Cerebellar nuclear complex (tissue), 1 donor: ENCODE measurements around the gene ATG9B.
"Not testable (repeated sequence)": the region's sequence is repeated elsewhere in the genome, so short reads cannot be mapped to it uniquely, and the experiment has no call there.

Experiments
- DNase-seq, 2 experiments: peaks; one replicate each; lab custom pipeline; 2025; lab: John Stamatoyannopoulos, UW

ATG9B gene

DNA sequence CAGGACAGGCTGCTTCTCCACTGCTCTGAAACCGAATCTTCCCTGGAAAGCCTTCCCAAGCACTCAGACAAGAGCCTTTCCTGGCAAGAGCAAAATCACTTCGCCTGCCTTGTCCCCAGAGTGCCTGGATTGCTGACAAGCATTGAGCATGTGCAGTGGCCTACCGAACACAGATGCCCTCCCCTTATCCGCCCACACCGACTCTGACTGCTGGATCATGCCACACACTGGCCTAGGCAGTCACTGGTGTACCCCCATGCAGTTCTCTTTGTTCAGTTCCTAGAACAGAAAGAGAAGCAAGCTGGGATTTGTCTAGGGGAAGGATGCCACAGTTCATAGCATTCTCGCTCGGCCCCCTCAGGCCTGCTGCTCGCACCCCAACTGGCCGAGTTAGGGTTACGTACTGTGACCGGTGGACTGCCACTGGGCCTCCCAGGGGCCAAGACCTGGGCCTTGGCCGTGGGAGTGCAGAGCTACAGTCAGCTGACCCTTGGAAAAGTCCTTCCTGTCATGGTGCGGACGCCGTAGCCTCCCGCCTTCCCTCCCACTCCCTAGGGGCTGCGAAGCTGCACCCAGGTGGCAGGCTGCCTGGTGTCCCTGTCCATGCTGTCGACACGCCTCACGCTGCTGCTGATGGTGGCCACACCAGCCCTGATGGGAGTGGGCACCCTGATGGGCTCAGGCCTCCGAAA lies 10.9 kb upstream of the ATG9B start:
- DNase-seq = no peak

DNA sequence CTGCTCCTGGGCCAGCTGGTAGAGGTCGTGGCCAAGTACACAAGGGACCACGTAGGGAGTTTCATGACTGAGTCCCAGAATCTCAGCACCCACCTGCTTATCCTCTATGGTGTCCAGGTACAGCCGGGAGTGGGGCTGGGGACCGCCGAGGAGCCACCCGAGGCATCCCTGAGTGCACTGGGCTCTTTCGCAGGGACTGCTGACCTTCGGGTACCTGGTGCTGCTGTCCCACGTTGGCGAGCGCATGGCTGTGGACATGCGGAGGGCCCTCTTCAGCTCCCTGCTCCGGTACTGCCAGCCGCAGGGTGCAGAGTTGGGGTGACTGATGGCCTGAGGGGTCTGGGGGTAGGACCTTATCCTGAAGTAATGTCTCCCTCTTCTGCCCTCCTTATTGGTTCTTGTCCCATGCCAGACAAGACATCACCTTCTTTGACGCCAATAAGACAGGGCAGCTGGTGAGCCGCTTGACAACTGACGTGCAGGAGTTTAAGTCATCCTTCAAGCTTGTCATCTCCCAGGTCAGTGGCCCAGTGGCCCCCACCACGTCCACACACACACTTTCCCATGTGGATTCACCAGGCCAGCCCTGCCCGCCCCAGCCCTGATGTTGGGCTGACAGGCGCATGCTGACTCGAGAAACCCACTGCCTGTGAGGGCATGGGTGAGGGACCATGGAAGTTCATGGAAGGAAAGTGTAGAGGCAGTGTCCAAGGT lies 10.2 kb upstream of the ATG9B start:
- DNase-seq = no peak

DNA sequence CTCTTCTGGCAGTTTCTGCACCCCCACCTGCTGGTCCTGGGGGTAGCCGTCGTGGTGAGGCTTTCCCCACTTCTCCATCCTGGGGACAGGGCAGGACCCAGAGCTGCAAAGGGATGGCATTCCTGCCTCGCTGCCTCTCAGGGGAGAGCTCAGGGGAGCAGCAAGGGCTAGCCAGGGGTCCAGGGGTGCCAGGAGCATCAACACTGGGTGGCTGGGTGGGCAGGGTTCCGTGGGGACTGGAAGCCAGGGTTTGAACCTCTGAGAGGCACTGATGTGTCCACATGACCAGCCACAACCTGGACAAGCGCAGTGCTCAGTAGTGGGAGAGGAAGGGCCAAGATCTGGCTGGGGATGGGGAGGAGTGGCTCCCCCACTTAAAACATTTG lies 9.6 kb upstream of the ATG9B start:
- DNase-seq = no peak

DNA sequence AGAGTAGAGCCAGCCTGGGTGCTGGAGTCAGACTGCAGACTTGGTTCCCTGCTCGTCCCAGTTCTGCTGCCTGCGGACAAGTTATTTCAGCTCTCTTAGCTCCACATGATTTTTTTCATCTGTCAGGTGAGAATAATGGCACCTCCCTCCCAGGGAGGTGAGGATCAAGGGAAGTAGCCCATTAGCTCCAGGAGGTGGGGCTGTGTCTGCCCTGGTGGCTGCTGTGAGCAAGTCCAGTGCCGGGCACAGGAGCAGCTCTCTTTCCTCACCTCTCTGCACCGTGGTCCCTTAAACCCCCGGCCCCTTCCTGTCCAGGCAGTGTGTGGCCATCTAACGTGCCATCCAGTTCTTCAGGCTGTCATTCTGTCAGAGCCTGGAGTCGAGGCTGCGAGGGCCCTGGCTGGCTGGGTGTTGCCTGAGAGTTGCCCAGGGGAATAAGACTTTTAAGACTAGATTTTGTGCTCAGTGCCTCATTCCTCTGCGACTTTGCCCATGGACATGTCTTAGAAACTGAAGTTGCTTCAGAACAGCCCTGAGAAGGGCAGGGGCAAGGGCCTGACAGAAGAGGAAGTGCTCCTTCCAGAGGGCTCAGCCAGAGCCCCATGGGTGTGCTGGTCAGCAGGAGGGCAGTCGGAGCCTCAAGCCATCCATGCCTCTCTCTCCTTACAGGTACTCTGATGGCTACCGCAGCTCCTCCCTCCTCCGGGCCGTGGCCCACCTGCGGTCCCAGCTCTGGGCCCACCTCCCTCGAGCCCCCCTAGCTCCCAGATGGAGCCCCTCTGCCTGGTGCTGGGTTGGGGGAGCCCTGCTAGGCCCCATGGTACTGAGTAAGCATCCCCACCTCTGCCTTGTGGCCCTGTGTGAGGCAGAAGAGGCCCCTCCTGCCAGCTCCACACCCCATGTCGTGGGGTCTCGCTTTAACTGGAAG lies 8.9 kb upstream of the ATG9B start:
- no peak for DNase-seq

DNA sequence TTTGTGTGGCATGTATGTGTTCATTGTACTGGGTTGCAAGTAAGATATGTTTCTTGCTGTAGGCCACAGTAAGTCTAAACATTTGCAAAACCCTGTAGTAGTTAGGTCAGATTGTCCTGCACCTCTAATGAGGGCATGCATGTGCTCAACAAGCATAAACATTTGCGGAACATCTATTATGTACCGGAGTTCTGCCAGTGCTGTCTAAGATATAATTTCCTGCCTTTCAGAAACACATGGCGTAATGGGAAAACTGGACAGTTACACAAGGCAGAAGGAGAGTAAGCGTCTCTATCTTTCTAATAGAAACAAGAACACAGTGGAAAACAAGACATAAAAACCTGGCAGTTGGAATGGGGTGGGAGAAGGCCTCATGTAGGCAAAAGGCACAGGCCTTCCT lies 6.7 kb upstream of the ATG9B start:
- no peak for DNase-seq

DNA sequence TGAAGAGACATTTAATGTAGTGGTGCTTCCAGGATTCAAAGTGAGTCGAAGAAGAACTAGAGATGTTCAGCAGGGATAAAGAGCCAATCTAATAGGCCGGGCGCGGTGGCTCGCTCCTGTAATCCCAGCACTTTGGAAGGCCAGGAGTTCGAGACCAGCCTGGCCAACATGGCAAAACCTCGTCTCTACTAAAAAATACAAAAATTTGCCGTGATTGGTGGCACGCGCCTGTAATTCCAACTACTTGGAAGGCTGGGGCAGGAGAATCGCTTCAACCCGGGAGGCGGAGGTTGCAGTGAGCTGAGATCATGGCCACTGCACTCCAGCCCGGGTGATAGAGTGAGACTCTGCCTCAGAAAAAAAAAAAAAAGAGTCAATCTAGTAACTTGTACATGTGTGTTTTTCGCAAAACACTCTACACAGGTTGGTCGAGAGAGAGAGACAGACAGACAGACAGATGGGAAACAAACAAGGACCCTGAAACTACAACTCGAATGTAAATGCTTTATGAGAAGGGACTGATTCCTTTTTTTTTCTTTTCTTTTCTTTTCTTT lies 4.7 kb upstream of the ATG9B start:
- DNase-seq = no peak

DNA sequence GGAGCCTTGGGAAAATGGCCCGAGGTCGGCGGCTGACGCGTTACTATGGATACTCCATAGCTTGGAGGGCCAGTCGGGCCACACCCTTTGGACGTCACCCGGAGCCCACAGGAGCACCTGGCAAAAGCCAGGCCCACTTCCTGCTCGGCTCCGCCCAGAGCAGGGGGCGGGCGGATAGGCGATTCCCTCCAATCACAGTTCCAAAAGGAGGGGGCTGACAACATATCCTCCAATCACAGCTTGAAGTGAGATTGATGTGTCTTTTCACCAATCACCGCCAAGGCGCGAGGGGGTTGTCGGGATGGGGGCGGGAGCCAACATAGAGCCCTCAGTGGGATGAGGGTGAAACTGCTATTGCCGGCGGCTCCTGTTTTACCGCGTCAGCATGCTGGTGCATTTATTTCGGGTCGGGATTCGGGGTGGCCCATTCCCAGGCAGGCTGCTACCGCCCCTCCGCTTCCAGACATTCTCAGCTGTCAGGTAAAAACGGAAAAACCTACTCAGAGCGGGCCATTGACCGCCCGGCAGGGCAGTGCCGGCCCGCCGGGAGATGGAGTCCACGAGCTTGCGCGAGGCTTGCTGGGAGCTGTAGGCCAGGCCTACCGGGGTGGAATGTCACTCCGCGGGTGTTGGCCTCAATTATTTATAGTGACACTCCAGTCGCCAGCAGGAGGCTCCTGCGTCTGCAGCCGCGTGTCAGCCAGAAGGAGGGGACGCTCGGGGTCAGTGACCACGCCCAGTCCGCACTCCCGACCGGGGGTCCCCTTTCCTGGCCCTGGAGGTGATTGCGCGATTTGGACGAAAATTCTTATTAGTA lies 4.0 kb upstream of the ATG9B start, which contains the start of gene ABCB8:
Gene ABCB8 (plus strand): TSS at position 320 of the 817 bp plus-strand sequence. CDS start 66 bp downstream, at position 386.
- DNase-seq = peak; percentile 97

DNA sequence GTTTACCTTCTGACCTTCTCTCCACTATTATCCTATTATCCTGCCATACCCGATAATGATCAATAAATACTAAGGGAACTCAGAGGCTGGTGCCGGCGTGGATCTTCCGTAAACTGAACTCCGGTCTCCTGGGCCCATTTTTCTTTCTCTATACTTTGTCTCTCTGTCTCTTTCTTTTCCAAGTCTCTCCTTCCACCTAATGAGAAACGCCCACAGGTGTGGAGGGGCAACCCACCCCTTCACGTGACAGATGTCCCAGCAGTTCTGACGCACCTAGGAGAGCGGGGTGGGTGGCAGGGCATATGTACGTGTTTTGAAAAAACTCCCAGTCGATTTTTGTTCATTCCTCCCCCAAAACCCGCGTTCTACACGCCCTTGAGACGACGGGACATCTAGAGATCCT lies 3.4 kb upstream of the ATG9B start:
- not testable (repeated sequence) for DNase-seq

DNA sequence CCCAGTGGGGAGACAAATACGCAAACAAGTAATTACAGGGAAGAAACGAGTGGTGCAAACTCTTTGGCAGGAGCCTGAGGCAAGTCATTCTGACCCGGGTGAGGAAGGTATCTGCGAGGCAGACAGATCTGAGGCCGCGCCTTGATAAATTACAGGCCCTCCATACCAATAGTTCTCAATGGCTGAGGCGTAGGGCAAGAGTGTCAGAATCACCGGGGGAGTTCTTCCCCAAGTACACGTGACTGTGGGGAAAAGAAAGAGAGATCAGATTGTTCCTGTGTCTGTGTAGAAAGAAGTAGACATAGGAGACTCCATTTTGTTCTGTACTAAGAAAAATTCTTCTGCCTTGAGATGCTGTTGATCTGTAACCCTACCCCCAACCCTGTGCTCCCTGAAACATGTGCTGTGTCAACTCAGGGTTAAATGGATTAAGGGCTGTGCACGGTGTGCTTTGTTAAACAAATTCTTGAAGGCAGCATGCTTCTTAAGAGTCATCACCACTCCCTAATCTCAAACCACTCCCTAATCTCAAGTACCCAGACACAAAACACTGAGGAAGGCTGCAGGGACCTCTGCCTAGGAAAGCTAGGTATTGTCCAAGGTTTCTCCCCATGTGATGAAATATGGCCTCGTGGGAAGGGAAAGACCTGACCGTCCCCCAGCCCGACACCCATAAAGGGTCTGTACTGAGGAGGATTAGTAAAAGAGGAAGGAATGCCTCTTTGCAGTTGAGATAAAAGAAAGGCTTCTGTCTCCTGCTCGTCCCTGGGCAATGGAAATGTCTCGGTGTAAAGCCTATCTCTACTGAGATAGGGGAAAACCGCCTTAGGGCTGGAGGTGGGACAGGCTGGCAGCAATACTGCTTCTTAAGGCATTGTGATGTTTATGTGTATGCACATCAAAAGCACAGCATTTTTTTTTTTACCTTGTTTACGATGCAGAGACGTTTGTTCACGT lies 2.8 kb upstream of the ATG9B start:
- not testable (repeated sequence) for DNase-seq

DNA sequence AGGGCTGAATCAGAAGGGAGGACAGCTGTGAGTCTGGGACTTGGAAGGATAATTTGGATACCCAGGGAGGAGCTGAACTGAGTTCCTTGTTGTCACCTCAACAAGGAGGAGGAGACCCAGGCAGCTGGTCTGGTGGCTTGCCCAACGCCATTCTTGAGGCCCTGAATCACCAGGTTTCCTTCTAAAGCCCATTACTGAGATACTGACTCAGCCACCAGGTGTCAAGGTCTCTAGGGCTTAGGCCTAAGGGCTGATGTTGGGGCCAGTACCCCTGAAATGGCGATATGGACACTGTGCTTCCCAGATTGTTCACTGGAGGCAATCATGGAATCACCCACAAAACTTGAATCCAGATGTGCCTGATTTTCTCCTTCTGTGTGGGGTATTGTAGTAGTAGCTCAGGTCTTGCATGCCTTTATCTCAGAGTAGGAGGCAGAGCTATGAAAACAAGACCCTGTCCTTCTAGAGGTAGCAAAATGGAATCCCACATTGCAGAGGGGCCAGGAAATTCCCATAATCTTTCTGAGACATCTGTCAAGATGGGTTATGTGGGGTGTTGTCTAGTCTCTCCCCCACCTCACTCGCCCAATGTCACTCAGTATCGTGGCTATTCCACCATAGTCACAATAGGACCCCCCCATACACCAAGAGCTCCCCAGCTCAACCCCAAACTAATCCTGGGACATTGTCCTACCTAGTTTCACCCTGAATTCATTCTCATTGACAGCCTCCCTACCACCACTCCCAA lies 1.8 kb upstream of the ATG9B start:
- no peak for DNase-seq

DNA sequence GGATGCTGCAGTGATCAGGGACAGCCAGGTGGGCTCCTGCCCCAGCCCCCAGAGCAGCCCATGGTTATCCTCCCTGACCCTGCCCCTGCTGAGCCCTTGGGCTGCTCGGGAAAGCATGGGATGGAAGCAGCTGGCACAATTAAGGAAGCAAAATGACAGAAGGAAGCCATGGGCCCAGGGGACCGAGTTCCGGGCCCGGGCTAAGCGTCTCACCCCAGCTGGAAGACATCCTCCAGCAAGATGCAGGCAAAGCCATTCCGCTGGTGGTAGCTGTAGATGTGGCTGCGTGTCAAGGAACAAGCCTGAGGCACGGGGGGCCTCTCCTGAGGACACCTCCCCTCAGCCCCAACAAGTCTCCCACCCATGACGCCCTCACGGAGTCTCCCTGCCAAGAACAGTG lies 1.1 kb downstream of the ATG9B start:
- DNase-seq = no peak

DNA sequence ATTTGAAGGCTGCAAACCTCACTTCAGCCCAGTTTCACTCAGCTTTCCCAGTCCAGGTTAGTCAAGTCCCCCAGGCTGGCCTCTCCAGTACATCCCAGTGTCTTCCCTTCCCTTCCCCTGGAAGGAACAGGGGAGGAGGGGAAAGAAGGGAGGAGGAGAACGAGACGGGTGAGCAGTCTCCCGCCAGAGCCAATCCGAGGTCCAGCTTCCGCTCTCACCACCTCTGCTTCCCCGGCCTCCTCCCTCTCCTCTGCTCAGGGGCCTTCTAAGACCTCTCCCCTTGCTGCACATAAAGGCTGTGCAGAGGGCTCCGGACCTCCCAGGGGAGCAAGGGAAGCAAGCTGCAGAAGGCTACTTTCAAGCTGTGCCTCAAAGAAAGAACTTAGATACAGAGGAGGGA lies 4.1 kb downstream of the ATG9B start:
- DNase-seq = no peak

DNA sequence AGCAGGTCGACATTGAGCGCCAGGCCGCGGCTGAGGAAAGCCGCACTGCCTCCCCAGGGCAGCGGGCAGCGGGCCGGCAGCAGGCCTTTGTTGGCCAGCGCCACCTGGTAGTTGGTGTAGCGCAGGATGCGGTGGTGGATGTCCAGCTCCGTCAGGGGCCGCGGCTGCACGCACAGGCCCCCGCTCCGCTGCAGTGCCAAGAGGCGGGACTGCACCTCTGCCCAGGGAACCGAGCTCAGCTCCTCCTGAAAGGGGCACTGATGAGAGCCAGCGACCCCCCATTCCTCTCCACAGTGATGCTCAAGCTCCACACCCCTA lies 5.2 kb downstream of the ATG9B start:
- DNase-seq = no peak

DNA sequence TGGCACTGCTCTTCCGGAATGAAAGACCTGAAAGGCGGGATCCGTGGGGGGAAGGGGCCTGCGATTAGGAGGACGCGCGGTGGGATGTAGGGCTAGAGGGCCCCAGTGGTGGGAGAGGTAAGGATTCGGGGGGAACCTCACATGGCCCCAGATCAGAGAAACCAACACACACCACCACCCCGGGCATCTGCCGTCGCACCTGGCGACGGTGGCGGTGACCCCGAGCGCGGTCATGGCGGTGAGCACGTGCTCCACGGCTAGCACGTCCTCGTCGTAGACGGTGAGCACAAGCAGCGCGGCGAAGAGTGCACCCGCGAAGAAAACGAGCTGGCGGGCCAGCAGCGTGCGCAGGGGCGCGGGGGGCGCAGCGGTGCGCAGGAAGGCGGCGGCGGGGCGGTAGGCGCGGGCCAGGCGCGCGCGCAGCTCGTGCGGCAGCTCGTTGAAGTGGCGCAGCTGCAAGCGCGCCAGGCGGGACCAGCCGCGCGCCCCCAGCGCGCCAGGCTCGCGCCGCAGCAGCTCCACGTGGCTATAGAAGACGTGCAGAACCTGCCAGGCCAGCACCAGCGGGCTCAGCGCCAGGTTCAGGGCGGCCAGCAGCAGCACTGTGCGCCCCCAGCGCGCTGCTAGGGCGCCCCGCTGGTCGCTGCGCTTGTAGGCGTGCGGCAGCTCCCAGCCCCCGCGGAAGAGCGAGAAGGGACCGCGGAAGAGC lies 5.7 kb downstream of the ATG9B start:
- no peak for DNase-seq

DNA sequence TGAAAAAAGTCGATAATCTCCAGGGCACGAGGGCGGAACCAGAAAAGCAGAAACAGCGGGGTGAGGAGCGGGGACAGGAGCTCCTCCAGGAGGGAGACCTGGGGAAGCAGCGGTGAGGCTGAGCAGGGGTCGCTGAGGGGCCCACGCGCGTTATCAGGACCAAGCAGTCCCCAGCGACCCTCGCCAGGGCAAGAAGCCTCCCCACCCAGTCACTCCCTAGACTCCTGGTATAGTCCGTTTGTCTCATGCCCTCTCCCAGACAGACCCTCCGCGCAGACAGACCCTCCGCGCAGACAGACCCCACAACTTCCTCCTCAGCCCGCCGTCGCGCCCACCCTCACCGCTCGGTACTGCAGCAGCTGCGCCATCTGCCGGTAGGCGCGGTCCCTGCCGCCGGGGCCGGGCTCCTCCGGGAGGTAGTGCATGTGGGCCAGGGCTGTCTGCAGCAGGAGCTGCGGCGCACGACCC lies 6.3 kb downstream of the ATG9B start:
- DNase-seq = peak in 1 of 2 experiments; percentile 1

DNA sequence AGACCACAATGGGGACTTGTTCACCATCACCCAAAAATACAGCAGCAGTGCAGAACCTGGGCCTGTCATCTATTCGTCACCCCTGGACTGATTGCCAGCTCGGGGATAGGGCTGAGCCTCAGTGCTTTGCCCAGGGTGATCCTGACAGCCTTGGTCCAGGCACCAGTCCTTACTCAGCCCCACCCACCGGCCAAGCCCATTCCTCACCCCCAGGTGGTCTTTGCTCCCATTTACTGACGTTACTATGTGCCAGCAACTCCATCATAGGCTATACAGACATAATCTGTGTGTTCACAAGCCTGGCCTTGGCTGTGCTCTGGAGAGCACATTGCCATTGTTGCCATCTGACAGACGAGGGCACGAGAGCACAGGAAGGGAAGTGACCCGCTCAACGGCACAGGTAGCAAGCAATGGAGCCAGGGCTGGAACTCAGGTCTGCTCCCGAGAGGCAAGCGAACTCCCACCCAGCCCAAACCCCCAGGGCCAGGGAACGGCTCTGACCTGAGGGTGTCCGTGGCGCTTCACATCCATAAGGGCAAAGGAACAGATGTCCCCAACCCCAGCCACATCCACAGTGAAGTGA lies 6.8 kb downstream of the ATG9B start:
- DNase-seq = no peak

DNA sequence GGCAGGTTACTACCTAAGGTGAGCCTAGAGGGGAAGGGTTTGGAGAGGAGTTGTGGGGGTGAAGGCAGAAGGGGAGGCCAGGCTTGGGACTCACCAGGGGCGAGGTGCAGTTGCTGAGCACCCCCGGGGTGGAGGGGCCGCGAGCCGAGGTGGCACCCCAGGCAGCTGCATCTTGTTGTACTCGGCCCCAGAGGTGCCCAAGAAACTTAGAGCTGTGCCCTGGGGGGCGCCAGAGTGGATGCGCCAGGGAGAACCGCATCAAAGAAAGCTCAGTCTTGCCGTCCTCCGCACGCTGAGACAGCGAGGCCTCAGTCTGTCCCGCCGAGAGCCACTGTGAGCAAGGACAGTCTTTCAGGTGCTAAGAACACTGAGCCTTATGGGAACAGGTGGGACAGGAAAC lies 7.4 kb downstream of the ATG9B start:
- no peak for DNase-seq

DNA sequence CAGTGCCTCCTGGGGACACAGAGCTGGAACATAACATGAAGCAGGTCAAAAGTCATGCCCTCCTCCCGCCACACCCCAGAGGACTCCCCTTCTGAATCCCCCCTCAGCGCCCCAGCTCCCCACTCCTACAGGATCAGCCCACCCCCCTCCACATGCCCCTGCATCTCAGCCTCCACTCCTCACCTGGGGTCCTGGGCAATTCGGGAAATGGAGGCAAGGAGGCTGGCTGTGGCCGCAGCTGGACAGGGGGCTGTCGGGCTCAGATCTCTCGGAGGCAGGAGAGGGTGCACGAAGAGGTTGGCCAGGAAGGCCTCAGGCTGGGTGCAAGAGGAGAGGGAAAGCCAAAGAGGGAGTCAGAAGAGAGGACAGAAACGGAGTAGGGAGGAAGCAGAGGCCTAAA lies 7.8 kb downstream of the ATG9B start:
- no peak for DNase-seq

DNA sequence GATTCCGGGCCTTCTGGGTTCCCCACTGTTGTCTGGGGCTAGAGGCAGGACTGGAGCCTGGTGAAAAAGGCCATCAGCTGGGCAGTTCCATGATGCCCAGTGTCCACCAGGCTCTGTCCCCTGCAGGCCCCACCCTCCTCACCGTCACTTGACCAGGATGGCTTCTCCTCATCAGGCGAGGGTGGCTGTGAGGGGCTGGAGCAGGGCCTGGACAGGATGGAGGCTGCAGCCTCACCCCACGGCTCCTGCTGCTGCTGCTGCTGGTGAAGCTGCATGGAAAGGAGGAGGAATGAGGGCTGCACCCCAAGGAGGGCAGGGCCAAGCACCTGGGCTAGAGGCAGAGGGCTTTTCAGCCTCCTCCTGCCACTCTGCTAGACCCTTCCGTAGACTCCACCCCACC lies 8.3 kb downstream of the ATG9B start:
- DNase-seq = no peak
